GM12891 (cell line): ENCODE data around the gene BMPER.

Experiments used
- PAX5 ChIP-seq: IDR thresholded peaks from 2 replicates; pipeline ENCODE4 v1.6.1; 2011; ENCODE audit warnings: low read length, moderate library complexity, mild to moderate bottlenecking; ENCODE audit not compliant: insufficient read depth, severe bottlenecking
- POLR2A ChIP-seq: IDR thresholded peaks from 2 replicates; pipeline ENCODE4 v1.6.1; 2011; ENCODE audit warnings: low read depth, low read length, control low read depth
- POLR2AphosphoS5 ChIP-seq: IDR thresholded peaks from 2 replicates; pipeline ENCODE4 v1.6.1; 2011; ENCODE audit warnings: low read depth, low read length, control low read depth
- POU2F2 ChIP-seq: IDR thresholded peaks from 2 replicates; pipeline ENCODE4 v1.6.1; 2011; ENCODE audit warnings: low read depth, mild to moderate bottlenecking, control low read depth, low read length, moderate library complexity
- SPI1 ChIP-seq: IDR thresholded peaks from 2 replicates; pipeline ENCODE4 v1.6.1; 2011; ENCODE audit warnings: low read depth, low read length, control low read depth
- TAF1 ChIP-seq: IDR thresholded peaks from 2 replicates; pipeline ENCODE4 v1.6.1; 2011; ENCODE audit warnings: low read depth, low read length, control low read depth

DNA sequence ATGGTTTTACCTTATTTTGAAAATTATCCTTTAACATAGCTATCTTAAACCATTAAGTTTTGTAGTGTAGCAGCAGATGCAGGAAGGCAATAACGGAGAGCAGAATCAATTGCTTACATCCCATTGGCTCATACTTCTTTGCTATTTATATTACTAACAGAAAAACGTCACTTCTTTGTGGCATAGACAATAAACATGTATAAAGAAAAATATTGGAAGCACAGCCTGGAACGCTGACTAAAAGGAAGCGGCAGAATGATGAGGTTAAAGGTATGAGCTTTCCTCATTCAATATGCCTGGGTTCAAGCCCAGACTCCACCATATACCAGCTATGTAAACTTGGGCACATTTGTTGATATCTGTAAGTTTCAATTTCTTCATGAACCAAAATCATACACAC, 24.0 kb upstream of the BMPER start:
- TF ChIP-seq POLR2AphosphoS5 (no peak), POLR2A (no peak), TAF1 (no peak), SPI1 (no peak), POU2F2 (no peak), PAX5 (no peak)
